ENCODE data around the gene CHAF1A. TPM values are rescaled to one million over a fixed set of nuclear protein-coding genes. Genes with fewer than 3 reads are reported as not detected.

The CHAF1A gene
- total RNA-seq, 1 donor from 2014 or later, result 103 TPM

GRCh38 chr19:4423416-4424126, 21.1 kb downstream of the CHAF1A start:
- no peak for DNase-seq
- H3K4me3 Mint-ChIP-seq, result no peak overlapping the region
- H3K27ac Mint-ChIP-seq, result peak overlapping the region; percentile 16
- peaks cover 3% of the 10 kb centered on the region for H3K4me1 Mint-ChIP-seq
- no peaks in the 10 kb centered on the region for H3K27me3 Mint-ChIP-seq
- intact Hi-C loops (cut with micrococcal nuclease), result no loop called here
- H3K36me3 Mint-ChIP-seq (ENCODE audit: low read depth), result peaks cover 29% of the 10 kb centered on the region
- no peaks in the 10 kb centered on the region for H3K9me3 Mint-ChIP-seq

DNA sequence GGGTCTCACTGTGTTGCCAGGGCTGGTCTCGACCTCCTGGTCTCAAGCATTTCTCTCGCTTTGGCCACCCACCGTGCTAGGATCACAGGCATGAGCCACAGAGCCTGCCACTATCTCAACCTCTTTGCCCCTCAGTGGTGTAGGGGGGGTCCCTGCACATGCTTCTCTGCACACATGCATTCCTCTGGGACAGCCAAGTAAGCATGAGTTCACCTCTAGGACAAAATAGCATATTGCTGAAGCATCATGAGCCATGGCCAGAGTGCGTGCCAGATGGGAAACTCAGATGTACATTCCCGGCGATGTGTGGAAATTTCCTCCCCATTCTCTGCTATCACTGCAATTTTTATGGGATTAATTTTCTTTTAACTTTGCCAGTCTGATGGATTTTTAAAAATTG, 23.1 kb downstream of the CHAF1A start:
- Mint-ChIP-seq H3K27ac (no peak overlapping the region), H3K36me3 (ENCODE audit: low read depth) (peaks cover 40% of the 10 kb centered on the region), H3K4me1 (peaks cover 3% of the 10 kb centered on the region), H3K27me3 (no peaks in the 10 kb centered on the region), H3K4me3 (no peak overlapping the region), H3K9me3 (no peaks in the 10 kb centered on the region)
- intact Hi-C loops (cut with micrococcal nuclease), result no loop called here
- no peak for DNase-seq

- peaks cover 3% of the 10 kb centered on the region for H3K4me1 Mint-ChIP-seq
- DNase-seq, result no peak
- H3K36me3 Mint-ChIP-seq (ENCODE audit: low read depth), result peaks cover 48% of the 10 kb centered on the region
- H3K9me3 Mint-ChIP-seq, result no peaks in the 10 kb centered on the region
- H3K27me3 Mint-ChIP-seq, result no peaks in the 10 kb centered on the region
- intact Hi-C loops (cut with micrococcal nuclease), result no loop called here
- no peak overlapping the region for H3K4me3 Mint-ChIP-seq
- H3K27ac Mint-ChIP-seq, result no peak overlapping the region
These were observed 26.0 kb downstream of the CHAF1A start for GRCh38 chr19:4428326-4428975.

GRCh38 chr19:4429256-4429655, 26.8 kb downstream of the CHAF1A start:
- Mint-ChIP-seq H3K27ac (no peak overlapping the region), H3K4me1 (no peaks in the 10 kb centered on the region), H3K36me3 (ENCODE audit: low read depth) (peaks cover 46% of the 10 kb centered on the region), H3K9me3 (no peaks in the 10 kb centered on the region), H3K4me3 (no peak overlapping the region), H3K27me3 (no peaks in the 10 kb centered on the region)
- intact Hi-C loops (cut with micrococcal nuclease), result no loop called here
- no peak for DNase-seq

DNA sequence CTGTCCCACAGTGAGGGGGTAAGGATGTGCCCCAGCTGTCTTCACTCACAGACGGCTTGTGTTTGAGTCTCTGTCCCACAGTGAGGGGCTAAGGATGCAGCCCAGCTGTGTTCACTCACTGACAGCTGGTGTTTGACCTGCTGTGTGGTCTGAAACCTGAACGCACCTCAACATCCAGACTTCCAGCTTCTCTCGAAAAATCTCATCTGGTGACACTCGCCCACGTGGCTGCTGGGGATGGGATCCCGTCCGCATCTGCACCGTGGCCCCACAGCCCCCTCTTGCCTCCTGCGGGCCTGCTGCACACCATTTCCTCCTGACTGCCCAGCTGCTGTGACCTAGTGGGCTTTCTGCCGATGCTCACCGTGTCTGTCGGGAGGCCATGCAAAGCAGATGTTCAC, 27.3 kb downstream of the CHAF1A start:
- H3K4me1 Mint-ChIP-seq, result no peaks in the 10 kb centered on the region
- peaks cover 51% of the 10 kb centered on the region for H3K36me3 Mint-ChIP-seq (ENCODE audit: low read depth)
- no peaks in the 10 kb centered on the region for H3K9me3 Mint-ChIP-seq
- DNase-seq, result no peak
- intact Hi-C loops (cut with micrococcal nuclease), result no loop called here
- H3K27me3 Mint-ChIP-seq, result no peaks in the 10 kb centered on the region
- H3K27ac Mint-ChIP-seq, result no peak overlapping the region
- no peak overlapping the region for H3K4me3 Mint-ChIP-seq

- no peak overlapping the region for H3K4me3 Mint-ChIP-seq
- H3K4me1 Mint-ChIP-seq, result no peaks in the 10 kb centered on the region
- no peak for DNase-seq
- no peaks in the 10 kb centered on the region for H3K9me3 Mint-ChIP-seq
- intact Hi-C loops (cut with micrococcal nuclease), result no loop called here
- H3K27ac Mint-ChIP-seq, result no peak overlapping the region
- H3K36me3 Mint-ChIP-seq (ENCODE audit: low read depth), result peaks cover 50% of the 10 kb centered on the region
- no peaks in the 10 kb centered on the region for H3K27me3 Mint-ChIP-seq
These were observed 28.3 kb downstream of the CHAF1A start for GRCh38 chr19:4430760-4431159.

GRCh38 chr19:4431296-4431695, 28.9 kb downstream of the CHAF1A start:
- no peak overlapping the region for H3K4me3 Mint-ChIP-seq
- no peak overlapping the region for H3K27ac Mint-ChIP-seq
- no peaks in the 10 kb centered on the region for H3K27me3 Mint-ChIP-seq
- no peaks in the 10 kb centered on the region for H3K4me1 Mint-ChIP-seq
- DNase-seq, result no peak
- no peaks in the 10 kb centered on the region for H3K9me3 Mint-ChIP-seq
- peaks cover 48% of the 10 kb centered on the region for H3K36me3 Mint-ChIP-seq (ENCODE audit: low read depth)
- intact Hi-C loops (cut with micrococcal nuclease), result no loop called here

- H3K27me3 Mint-ChIP-seq, result no peaks in the 10 kb centered on the region
- H3K27ac Mint-ChIP-seq, result no peak overlapping the region
- no peak overlapping the region for H3K4me3 Mint-ChIP-seq
These were observed 29.6 kb downstream of the CHAF1A start for GRCh38 chr19:4431808-4432674.

DNA sequence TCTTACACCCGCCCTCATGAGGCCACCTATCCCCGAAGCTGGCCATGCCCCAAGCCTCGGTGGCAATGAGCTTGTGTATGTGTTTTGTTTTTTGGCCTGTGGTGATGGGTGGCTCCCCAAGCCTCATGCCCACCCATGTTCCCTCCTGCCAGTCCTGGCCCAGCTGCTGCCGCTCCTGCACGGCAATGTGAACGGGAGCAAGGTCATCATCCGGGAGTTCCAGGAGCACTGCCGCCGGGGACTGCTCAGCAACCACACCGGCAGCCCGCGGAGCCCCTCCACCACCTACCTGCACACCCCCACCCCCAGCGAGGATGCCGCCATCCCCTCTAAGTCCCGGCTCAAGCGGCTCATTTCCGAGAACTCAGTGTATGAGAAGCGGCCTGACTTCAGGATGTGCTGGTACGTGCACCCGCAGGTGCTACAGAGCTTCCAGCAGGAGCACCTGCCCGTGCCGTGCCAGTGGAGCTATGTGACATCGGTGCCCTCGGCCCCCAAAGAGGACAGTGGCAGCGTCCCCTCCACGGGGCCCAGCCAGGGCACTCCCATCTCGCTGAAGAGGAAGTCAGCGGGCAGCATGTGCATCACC, 30.6 kb downstream of the CHAF1A start:
- no peak for DNase-seq
- intact Hi-C loops (cut with micrococcal nuclease), result no loop called here
- no peaks in the 10 kb centered on the region for H3K4me1 Mint-ChIP-seq
- no peaks in the 10 kb centered on the region for H3K9me3 Mint-ChIP-seq
- peaks cover 56% of the 10 kb centered on the region for H3K36me3 Mint-ChIP-seq (ENCODE audit: low read depth)
- H3K4me3 Mint-ChIP-seq, result no peak overlapping the region
- H3K27ac Mint-ChIP-seq, result no peak overlapping the region
- no peaks in the 10 kb centered on the region for H3K27me3 Mint-ChIP-seq

More at GRCh38 chr19:4431808-4432674, 29.6 kb downstream of the CHAF1A start:
- intact Hi-C loops (cut with micrococcal nuclease), result no loop called here
- Mint-ChIP-seq H3K4me1 (no peaks in the 10 kb centered on the region), H3K9me3 (no peaks in the 10 kb centered on the region), H3K36me3 (ENCODE audit: low read depth) (peaks cover 50% of the 10 kb centered on the region)
- no peak for DNase-seq

GRCh38 chr19:4434391-4434790, 32.0 kb downstream of the CHAF1A start:
- H3K4me1 Mint-ChIP-seq, result peaks cover 2% of the 10 kb centered on the region

GRCh38 chr19:4436231-4436630, 33.8 kb downstream of the CHAF1A start:
- peaks cover 2% of the 10 kb centered on the region for H3K4me1 Mint-ChIP-seq
- DNase-seq, result no peak
- H3K9me3 Mint-ChIP-seq, result no peaks in the 10 kb centered on the region
- peaks cover 41% of the 10 kb centered on the region for H3K36me3 Mint-ChIP-seq (ENCODE audit: low read depth)
- no peak overlapping the region for H3K27ac Mint-ChIP-seq
- intact Hi-C loops (cut with micrococcal nuclease), result no loop called here
- H3K27me3 Mint-ChIP-seq, result no peaks in the 10 kb centered on the region
- no peak overlapping the region for H3K4me3 Mint-ChIP-seq

More at GRCh38 chr19:4434391-4434790, 32.0 kb downstream of the CHAF1A start:
- no peak overlapping the region for H3K4me3 Mint-ChIP-seq
- no peak for DNase-seq
- intact Hi-C loops (cut with micrococcal nuclease), result no loop called here
- no peaks in the 10 kb centered on the region for H3K27me3 Mint-ChIP-seq
- no peak overlapping the region for H3K27ac Mint-ChIP-seq
- H3K9me3 Mint-ChIP-seq, result no peaks in the 10 kb centered on the region
- H3K36me3 Mint-ChIP-seq (ENCODE audit: low read depth), result peaks cover 52% of the 10 kb centered on the region

- H3K9me3 Mint-ChIP-seq, result no peaks in the 10 kb centered on the region
- H3K27me3 Mint-ChIP-seq, result no peaks in the 10 kb centered on the region
- H3K27ac Mint-ChIP-seq, result no peak overlapping the region
- intact Hi-C loops (cut with micrococcal nuclease), result no loop called here
- peaks cover 2% of the 10 kb centered on the region for H3K4me1 Mint-ChIP-seq
- no peak for DNase-seq
- peaks cover 39% of the 10 kb centered on the region for H3K36me3 Mint-ChIP-seq (ENCODE audit: low read depth)
- no peak overlapping the region for H3K4me3 Mint-ChIP-seq
These were observed 34.7 kb downstream of the CHAF1A start for GRCh38 chr19:4437103-4437502.

- no peak for DNase-seq
- Mint-ChIP-seq H3K36me3 (ENCODE audit: low read depth) (peaks cover 36% of the 10 kb centered on the region), H3K4me3 (no peak overlapping the region), H3K27me3 (no peaks in the 10 kb centered on the region), H3K9me3 (no peaks in the 10 kb centered on the region), H3K27ac (no peak overlapping the region), H3K4me1 (peaks cover 4% of the 10 kb centered on the region)
- intact Hi-C loops (cut with micrococcal nuclease), result no loop called here
These were observed 36.8 kb downstream of the CHAF1A start for GRCh38 chr19:4439243-4439642.

Measured in activated CD4-positive, alpha-beta T cell treated with anti-CD3 and anti-CD28 coated beads, Interleukin-2, amount 10 ng/mL, durations not matched to agents 24 days and 14 days (primary cell).